ENCODE results near the gene ATAD5.
"Not testable (repeated sequence)": the region's sequence is repeated elsewhere in the genome, so short reads cannot be mapped to it uniquely, and the experiment has no call there.

The ATAD5 gene

DNA sequence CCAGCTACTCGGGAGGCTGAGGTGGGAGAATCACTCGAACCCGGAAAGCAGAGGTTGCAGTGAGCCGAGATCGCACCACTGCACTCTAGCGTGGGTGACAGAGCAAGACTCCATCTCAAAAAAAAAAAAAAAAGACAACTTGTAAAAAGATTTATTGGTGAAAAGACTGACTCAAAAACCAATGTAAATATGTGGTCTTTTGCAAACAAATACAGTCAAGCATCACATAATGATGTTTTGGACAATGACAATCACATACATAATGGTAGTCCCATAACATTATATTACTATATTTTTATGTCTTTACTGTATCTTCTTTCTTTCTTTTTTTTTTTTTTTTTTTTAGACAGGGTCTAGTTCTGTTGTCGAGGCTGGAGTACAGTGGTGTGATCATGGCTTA lies 15.6 kb upstream of the ATAD5 start:
- H3K4me3 ChIP-seq (ENCODE audit: low read depth, low read length): no peak overlapping the region
- TF ChIP-seq, protein P1, sequence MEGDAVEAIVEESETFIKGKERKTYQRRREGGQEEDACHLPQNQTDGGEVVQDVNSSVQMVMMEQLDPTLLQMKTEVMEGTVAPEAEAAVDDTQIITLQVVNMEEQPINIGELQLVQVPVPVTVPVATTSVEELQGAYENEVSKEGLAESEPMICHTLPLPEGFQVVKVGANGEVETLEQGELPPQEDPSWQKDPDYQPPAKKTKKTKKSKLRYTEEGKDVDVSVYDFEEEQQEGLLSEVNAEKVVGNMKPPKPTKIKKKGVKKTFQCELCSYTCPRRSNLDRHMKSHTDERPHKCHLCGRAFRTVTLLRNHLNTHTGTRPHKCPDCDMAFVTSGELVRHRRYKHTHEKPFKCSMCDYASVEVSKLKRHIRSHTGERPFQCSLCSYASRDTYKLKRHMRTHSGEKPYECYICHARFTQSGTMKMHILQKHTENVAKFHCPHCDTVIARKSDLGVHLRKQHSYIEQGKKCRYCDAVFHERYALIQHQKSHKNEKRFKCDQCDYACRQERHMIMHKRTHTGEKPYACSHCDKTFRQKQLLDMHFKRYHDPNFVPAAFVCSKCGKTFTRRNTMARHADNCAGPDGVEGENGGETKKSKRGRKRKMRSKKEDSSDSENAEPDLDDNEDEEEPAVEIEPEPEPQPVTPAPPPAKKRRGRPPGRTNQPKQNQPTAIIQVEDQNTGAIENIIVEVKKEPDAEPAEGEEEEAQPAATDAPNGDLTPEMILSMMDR (IDR thresholded peaks at IDR 0.05; ENCODE audit: low read depth, low read length): no peak

DNA sequence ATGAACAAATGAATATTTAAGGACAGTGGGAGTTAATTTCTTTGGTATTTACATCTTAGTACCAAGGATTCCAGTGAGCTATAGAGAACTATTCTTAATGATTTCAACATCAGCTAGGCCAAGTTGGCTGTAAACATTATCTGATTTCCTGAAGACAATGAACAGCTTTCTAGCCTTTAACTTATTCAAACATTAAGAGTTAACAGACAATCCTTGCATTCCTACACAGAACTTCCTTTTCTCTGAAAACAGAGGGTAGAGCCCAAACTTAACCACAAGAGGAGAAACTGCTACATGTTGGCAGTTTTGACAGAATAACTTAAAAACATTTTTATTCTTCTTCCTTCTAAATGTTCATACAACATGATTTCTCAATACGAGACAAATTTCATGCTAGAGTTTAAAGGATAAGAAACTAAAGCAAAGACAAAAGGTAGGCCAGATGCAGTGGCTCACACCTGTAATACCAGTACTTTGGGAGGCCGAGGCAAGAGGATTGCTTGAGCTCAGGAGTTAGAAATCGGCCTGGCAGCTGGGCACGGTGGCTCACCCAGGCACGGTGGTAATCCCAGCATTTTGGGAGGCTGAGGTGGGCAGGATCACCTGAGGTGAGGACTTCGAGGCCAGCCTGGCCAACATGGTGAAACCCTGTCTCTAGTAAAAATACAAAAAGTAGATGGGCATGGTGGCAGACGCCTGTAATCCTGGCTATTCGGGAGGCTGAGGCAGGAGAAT lies 11.6 kb upstream of the ATAD5 start:
- no peak overlapping the region for H3K4me3 ChIP-seq (ENCODE audit: low read depth, low read length)
- TF ChIP-seq, protein P1 (IDR thresholded peaks at IDR 0.05; ENCODE audit: low read depth, low read length): no peak

GRCh38 chr17:30821871-30822723 lies 9.7 kb upstream of the ATAD5 start:
- H3K4me3 ChIP-seq (ENCODE audit: low read depth, low read length): no peak overlapping the region
- TF ChIP-seq, protein P1 (IDR thresholded peaks at IDR 0.05; ENCODE audit: low read depth, low read length): no peak

DNA sequence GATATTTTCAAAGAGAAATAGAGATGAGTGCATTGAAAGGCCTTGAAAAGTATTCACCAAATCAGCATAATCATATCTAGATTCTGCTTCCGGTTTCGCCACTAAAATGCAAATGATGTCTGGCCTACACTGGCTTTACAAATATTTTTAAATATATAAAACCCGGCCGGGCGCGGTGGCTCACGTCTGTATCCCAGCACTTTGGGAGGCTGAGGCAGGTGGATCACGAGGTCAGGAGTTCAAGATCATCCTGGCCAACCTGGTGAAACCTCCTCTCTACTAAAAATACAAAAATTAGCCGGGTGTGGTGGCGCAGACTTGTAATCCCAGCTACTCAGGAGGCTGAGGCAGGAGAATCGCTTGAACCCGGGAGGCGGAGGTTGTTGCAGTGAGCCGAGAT lies 8.8 kb upstream of the ATAD5 start:
- not testable (repeated sequence) for H3K4me3 ChIP-seq (ENCODE audit: low read depth, low read length)

DNA sequence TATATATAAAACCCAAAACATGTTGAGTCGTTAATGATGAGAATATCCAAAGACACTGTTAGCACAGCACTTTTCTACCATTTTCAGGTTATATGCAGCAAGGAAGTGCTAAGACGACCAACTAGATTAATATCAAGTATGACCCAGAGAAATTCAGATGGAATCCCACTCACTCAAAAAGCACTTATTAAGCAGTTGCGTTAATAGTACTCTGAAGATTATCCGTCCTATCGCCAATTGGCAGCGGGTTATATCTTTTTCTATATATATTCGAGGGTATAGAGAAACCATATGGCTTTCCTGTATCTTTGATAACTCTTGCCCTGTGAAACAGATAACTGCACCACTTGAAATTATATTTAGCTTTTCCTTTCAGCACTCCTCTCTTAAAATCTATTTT lies 8.3 kb upstream of the ATAD5 start:
- peak overlapping the region; percentile 80 for H3K4me3 ChIP-seq (ENCODE audit: low read depth, low read length)
- TF ChIP-seq, protein P1 (IDR thresholded peaks at IDR 0.05; ENCODE audit: low read depth, low read length): no peak

DNA sequence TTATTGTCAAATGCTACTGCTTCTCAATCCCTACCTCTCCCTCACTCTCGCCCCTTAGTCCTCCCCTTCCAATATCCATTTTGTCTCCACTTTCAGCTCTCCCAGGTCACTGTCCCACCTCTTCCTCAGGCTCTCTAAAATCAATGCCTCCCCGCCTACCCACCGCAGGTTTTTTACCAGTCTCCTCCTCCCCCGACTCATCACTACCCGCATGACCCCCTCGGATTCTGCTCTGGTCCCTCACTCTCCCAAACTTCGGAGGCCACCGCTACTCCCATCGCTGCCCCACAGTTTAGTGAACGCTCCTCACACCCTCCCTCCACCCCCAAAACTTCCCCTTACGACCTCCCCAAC lies 7.8 kb upstream of the ATAD5 start:
- peak overlapping the region; percentile 80 for H3K4me3 ChIP-seq (ENCODE audit: low read depth, low read length)
- TF ChIP-seq, protein P1 (IDR thresholded peaks at IDR 0.05; ENCODE audit: low read depth, low read length): no peak

DNA sequence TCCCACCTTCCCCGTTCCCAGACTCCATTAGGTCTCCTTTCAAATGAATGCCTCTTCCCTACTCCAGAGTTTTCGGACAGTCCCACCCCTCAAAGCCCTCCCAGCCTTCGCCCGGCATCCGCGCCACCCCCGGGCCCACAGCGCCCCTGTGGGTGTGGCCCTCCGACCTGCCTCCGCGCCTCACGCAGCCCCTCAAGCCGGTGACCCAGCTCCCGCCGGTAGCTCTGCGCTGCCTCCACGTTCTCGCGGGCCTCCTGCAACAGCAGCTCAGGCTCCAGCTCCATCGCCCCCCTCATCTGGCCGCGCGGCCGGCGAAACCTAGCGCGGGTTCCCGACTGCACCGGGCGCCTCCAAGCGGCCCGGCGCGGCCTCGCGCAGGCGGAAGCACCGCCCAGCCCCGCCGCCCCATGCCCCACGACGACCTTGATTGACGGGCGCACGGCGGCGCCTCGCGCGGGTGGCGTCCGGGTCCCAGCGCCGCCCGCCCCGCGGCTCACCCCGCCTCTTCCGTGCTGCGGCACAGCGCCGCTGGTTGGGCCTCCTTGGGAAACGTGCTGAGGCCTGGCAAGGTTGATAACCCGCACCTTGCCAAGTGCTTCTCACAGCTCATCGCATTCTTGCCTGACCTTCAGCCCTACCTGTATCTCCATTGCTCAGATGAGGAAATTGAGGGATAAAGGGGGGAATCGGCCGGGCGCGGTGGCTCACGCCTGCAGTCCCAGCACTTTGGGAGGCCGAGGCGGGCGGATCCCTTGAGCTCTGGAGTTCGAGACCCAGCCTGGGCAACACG lies 7.2 kb upstream of the ATAD5 start, which contains the start of gene CRLF3:
Gene CRLF3 (minus strand): TSS at position 337 of the 790 bp plus-strand sequence. CDS start 41 bp downstream, at position 296.
- TF ChIP-seq, protein P1 (IDR thresholded peaks at IDR 0.05; ENCODE audit: low read depth, low read length): peak; percentile 15; the same call in 1 of the 2 replicates
- H3K4me3 ChIP-seq (ENCODE audit: low read depth, low read length): peak within 1 kb of the TSS; percentile 80
